C4-2B (cell line): ENCODE results near the gene TRIM32.

Source experiments
- H3K27ac ChIP-seq: fragments of 450-650 bp; 2 replicates; pipeline ENCODE4 v1.5.1; 2017
- CTCF ChIP-seq: fragments of 450-650 bp; conservative IDR thresholded peaks from 2 replicates; pipeline ENCODE4 v1.5.1; 2017; ENCODE audit warnings: mild to moderate bottlenecking
- ZFX ChIP-seq: fragments of 450-650 bp; IDR thresholded peaks from 2 replicates; pipeline ENCODE4 v1.6.1; 2017

TRIM32 gene

DNA sequence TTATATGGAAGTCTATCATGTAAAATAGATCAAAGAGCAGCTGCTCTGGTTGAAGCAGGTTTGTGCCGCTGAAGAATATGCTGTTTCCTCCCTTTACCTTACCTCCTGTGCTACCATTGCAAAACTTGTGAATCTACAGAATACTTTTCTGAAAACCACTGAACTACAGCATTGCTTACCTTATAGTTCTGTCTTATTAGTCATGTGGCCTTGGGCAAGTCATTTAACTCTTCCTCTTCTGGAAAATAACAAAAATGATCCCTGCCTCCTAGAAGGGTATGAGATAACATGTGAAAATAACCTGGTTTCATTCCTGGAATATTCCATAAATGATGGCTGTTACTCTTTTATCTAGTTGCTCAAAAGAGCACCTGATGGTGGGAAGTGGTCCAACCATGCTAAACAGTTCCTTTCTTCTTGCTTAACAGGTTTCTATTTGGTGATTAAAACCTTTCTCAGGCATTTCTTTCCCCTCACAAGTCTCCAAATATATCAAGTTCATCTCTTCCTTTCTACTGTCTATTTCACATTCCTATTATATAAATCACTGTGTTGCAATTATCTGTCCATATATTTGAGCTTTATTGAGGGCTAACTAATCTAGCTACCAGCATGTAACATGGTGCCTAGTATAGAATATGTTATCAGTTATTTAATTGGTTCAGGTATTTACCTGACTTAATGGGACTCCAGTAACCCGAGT, 15.0 kb downstream of the TRIM32 start:
- TF ChIP-seq ZFX (no peak), CTCF (no peak)
- no peak overlapping the region for H3K27ac ChIP-seq

DNA sequence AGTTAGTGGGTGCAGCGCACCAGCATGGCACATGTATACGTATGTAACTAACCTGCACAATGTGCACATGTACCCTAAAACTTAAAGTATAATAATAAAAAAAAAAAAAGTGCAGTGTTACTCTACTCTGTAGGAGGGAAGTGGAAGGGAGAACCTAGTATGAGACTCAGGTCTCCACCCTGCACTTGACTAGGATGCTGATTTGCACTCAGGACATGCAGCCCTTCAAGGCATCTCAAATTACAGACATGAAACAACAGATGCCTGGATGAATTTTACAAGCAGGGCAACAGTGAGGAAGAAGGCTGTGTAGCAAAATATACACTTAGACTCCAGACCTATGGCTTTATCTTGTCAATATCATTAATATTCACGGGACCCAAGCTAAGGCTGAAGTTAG, 16.5 kb downstream of the TRIM32 start:
- no peak overlapping the region for H3K27ac ChIP-seq
- TF ChIP-seq ZFX (no peak), CTCF (no peak)

DNA sequence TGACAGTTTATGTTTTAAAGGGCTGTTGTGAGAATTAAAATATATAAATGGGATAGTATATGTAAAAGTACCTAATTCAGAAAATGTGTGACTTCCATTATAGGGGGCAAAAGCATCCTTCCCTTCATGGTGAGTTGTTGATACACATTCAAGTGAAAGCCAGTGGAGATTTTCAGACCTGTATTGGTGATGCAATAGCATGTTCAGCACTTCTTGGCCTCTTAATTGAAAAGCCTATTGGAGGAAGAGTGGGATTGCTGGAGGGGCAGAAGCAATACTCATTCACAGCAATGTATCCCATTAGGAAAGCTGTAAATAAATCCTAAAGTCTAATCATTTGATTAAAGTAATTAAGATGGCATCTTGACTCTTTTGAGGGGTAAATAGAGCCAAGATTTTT, 17.4 kb downstream of the TRIM32 start:
- H3K27ac ChIP-seq = no peak overlapping the region

DNA sequence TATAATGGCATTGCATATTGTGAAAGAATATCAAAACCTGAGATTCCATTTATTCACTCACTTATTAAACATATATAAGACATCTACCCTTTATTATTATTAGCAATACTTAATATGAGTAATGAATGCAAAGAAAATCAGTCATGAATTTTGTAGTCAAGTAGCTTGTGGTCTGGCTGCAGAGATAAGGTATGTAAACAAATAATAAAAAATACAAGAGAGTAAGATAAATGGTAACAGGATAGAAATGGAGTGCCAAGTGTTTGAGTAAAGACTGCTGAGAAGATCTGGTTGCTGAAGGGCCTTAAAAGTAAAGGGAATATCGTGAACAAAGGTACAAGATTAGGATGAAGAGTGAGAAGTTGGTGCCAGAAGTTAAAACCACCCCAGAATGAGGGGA, 18.4 kb downstream of the TRIM32 start:
- TF ChIP-seq ZFX (no peak), CTCF (no peak)
- H3K27ac ChIP-seq = no peak overlapping the region

More for the DNA sequence above, 17.4 kb downstream of the TRIM32 start:
- TF ChIP-seq CTCF (no peak), ZFX (no peak)

DNA sequence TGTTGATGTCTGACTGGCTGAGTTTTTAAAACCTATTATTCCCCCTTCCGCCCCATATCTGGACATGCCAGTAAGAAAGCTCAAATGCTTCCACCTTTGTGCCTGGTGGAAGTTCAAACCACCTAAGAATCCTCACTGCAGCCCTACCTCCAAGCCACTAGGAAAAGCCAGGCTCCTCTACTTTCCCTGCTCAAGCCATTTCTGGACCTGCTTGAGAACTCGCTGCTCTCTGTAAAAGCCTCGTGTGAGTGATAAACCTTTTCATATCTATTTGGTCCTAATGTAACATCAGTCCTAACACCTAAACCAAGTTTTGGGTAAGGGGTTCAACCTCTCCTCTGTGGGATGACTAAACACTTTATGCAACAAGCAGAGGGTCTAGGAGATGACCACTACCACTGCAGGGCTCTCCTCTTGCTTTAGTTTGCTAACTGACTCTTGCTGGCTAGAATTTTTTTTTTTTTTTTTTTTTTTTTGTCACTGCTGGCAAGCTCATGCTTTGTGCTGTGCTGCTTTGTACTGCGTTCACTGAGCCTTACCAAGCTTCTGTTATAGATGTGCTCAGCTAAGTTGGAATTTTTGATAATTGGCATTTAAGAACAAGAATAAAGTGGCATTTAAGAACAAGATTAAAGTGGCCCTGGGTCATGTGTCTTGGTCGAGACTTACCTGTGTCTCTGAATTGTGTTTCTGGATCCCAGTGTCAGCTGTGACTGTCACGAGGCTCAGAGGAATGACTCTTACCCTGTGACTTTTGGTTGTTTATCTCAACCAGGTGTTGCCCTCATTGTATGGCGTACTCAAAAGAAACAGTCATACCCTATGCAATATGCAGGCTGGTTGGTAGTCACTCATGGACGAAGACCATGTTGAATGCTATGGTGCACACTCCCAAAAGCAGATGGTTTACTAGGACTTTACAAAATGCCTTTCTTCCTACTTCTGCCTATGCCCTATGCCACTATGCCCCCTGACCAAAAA, 19.5 kb downstream of the TRIM32 start:
- no peak for TF ChIP-seq CTCF
- no peak for TF ChIP-seq ZFX
- H3K27ac ChIP-seq = no peak overlapping the region

- H3K27ac ChIP-seq = no peak overlapping the region
- TF ChIP-seq CTCF (no peak), ZFX (no peak)
These were observed 25.7 kb downstream of the TRIM32 start for GRCh38 chr9:116712781-116713180.

- TF ChIP-seq ZFX = no peak
- TF ChIP-seq CTCF = no peak
- H3K27ac ChIP-seq = no peak overlapping the region
These were observed 26.2 kb downstream of the TRIM32 start for GRCh38 chr9:116713271-116713670.
